NB4 (cell line): Measurements from ENCODE around the gene PTK6.

Experiments used
- DNase-seq: peaks from one replicate; pipeline ENCODE4 v3.0.0; 2010; ENCODE audit warnings: low read depth
- H3K4me3 ChIP-seq: one replicate; pipeline ENCODE4 v1.5.1; 2011; ENCODE audit warnings: mild to moderate bottlenecking, low read depth, low read length, moderate library complexity
- MYC ChIP-seq: IDR thresholded peaks from 2 replicates; pipeline ENCODE4 v1.6.1; 2011; ENCODE audit warnings: low read depth, low read length
- POLR2A ChIP-seq: IDR thresholded peaks from 2 replicates; pipeline ENCODE4 v1.6.1; 2011; ENCODE audit warnings: mild to moderate bottlenecking; ENCODE audit not compliant: insufficient read length; ENCODE audit errors: extremely low read depth
- TF ChIP-seq, protein P1 (sequence below): IDR thresholded peaks from 2 replicates; pipeline ENCODE4 v1.6.1; 2011; ENCODE audit warnings: low read depth, low read length
- TF ChIP-seq, protein P2 (sequence below): IDR thresholded peaks from one replicate; pipeline ENCODE4 v1.5.1; 2012; ENCODE audit warnings: low read depth, low read length

Gene PTK6

DNA sequence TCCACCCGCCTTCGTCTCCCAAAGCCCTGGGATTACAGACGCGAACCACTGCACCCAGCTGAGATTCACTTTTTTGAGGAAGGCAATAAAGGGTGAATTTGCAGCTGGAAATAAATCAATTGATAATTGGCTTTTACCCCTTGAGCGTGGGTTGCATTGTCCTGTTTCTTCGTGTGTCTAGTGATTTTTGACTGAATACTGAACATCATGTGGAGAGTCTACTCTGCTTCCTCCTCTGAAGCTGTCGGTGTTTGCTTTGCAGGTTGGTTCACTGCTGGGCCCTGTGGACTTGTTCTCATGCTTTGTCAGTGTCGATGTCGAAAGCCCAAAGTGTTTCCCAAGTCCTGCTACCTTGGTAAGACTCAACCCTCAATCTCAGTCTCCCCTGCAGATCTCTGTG is 32.5 kb downstream of the PTK6 start:
- TF ChIP-seq MYC (no peak), POLR2A (no peak)
- TF ChIP-seq, protein P1, sequence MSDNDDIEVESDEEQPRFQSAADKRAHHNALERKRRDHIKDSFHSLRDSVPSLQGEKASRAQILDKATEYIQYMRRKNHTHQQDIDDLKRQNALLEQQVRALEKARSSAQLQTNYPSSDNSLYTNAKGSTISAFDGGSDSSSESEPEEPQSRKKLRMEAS = no peak
- TF ChIP-seq, protein P2, sequence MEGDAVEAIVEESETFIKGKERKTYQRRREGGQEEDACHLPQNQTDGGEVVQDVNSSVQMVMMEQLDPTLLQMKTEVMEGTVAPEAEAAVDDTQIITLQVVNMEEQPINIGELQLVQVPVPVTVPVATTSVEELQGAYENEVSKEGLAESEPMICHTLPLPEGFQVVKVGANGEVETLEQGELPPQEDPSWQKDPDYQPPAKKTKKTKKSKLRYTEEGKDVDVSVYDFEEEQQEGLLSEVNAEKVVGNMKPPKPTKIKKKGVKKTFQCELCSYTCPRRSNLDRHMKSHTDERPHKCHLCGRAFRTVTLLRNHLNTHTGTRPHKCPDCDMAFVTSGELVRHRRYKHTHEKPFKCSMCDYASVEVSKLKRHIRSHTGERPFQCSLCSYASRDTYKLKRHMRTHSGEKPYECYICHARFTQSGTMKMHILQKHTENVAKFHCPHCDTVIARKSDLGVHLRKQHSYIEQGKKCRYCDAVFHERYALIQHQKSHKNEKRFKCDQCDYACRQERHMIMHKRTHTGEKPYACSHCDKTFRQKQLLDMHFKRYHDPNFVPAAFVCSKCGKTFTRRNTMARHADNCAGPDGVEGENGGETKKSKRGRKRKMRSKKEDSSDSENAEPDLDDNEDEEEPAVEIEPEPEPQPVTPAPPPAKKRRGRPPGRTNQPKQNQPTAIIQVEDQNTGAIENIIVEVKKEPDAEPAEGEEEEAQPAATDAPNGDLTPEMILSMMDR = no peak
- H3K4me3 ChIP-seq = no peak overlapping the region
- no peak for DNase-seq

DNA sequence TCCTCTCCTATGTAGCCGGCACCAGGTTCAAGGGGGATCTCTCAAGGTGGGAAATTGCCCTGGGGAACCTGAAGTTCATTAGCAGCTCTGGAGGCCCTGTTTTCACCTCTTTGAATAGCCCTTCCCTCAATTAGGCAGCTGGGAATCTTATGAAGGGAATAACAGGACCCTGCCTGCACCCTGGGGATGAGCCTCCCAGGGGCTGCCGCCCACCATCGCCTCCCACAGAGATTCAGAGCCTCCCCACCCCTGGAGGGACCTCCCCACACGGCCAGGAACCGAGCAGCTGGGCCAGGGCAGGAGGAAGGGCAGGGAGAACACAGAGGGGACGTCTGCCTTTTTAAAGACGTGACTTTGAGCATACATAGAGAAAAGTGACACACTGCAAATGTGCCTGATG is 33.7 kb downstream of the PTK6 start:
- DNase-seq = no peak
- TF ChIP-seq MYC = no peak
- no peak for TF ChIP-seq POLR2A
- TF ChIP-seq, protein P1 = no peak
- TF ChIP-seq, protein P2 = no peak
- no peak overlapping the region for H3K4me3 ChIP-seq

DNA sequence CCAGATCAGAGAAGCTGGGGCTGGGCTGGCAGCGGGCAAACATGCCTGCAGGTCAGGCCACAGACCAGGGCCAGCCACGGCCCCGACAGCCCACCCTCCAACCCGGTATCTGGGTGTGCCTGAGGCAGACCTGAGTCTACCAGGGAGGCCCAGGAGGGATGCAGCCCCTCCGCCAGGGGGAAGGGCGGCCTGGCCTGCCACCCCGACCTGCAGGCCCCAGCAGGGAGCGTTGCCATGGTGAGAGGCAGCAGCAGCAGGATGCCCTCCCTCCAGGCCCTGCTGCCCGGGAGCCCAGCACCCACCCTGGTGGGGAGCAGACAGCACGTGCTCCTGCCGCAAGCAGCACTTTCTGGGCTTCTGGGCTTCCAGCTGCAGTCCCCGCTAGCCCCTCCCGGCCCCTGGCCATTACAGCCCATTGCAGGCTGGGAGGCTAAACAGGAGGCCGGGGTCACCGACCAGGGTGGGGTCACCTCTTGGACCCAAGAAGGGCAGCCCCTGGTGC is 34.5 kb downstream of the PTK6 start:
- DNase-seq = no peak
- H3K4me3 ChIP-seq = no peak overlapping the region
- TF ChIP-seq, protein P1 = no peak
- TF ChIP-seq, protein P2 = no peak
- TF ChIP-seq MYC (no peak), POLR2A (no peak)

- H3K4me3 ChIP-seq = no peak overlapping the region
- no peak for DNase-seq
- TF ChIP-seq, protein P1 = no peak
- TF ChIP-seq, protein P2 = no peak
Measured at GRCh38 chr20:63501818-63502670, 35.1 kb downstream of the PTK6 start.

DNA sequence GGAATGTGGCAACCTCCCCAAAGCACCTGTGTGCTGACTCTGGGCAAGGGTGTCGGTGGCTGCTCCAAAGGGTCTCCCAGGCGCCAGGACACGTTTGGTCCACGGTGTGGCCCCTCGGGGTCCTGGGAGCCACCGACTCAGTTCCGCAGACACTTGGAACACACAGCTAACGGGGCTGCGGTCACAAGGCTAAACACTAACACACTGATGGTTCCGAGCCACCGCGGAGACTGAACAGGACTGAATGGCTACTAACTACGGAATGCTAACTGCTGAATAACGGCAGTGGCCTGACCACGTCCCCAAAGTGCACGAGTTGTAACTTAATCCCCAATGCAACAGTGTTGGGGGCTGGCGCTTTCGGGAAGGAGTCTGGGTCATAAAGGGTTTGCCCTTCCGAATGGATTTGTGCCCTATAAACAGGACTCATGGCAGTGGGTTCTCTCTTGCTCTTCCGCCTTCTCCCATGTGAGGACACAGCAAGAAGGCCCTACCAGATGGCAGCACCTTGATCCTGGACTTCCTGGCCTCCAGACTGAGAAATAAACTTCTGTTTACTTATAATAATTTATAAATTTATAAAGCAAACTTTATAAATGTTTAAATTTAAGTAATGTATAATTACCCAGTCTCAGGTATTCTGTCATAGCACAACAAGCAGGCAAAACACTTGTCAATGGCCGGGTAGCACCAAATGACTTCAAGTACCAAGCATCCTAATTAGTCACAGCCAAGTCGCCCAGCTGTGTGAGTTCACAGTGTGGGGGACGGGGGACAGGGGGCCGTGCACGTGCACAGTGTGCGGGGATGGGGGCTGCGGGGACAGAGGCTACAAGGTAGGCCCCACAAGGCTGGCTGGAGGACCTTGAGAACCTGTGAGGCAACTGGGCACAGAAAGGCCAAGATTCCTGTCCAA is 36.0 kb downstream of the PTK6 start:
- H3K4me3 ChIP-seq = no peak overlapping the region
- no peak for DNase-seq
- no peak for TF ChIP-seq POLR2A
- no peak for TF ChIP-seq MYC
- TF ChIP-seq, protein P1 = no peak
- TF ChIP-seq, protein P2 = no peak
